Fibroblast of the aortic adventitia (primary cell): ENCODE data around the gene GLIPR1. TPM values are rescaled to one million over a fixed set of nuclear protein-coding genes. Genes with fewer than 3 reads are reported as not detected.

ENCODE experiments used
- DNase-seq: peaks from one replicate; pipeline ENCODE4 v3.0.0-alpha.2; 2010; ENCODE audit warnings: low read depth
- H3K4me3 ChIP-seq: 2 replicates; pipeline ENCODE4 v1.5.1; 2011; ENCODE audit warnings: low read depth, mild to moderate bottlenecking, control low read depth, low read length, moderate library complexity
- total RNA-seq: library from RNA; depleted of rRNA; stranded (reverse); fragments of >200 nt; gene quantifications from 2 replicates; pipeline ENCODE4 v1.2.3, GENCODE V29; 2012; ENCODE audit warnings: low replicate concordance
- TF ChIP-seq, protein P1 (sequence below): IDR thresholded peaks from 2 replicates; pipeline ENCODE4 v1.5.1; 2011; ENCODE audit warnings: mild to moderate bottlenecking, low read length, control low read depth, inconsistent platforms; ENCODE audit not compliant: insufficient read depth

GLIPR1 gene
- total RNA-seq, 1 donor = 167 TPM

DNA sequence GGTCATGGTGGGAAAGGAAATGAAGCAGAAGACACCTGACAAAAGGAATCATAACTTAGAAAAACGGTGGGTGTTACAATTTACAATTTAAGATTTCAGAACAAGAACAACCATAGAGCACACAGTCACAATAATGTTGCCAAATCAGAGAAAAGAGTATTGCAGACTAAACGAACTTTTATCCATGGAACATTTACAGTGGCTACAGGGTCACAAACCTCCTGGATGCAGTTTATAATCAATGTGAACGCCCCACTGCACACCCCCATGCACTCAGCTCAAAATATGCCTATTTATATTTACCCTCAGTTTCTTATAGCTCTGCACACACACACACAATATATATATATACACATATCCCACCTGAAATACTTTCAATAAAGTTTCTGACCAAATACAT is 22.9 kb downstream of the GLIPR1 start:
- no peak for DNase-seq
- TF ChIP-seq, protein P1, sequence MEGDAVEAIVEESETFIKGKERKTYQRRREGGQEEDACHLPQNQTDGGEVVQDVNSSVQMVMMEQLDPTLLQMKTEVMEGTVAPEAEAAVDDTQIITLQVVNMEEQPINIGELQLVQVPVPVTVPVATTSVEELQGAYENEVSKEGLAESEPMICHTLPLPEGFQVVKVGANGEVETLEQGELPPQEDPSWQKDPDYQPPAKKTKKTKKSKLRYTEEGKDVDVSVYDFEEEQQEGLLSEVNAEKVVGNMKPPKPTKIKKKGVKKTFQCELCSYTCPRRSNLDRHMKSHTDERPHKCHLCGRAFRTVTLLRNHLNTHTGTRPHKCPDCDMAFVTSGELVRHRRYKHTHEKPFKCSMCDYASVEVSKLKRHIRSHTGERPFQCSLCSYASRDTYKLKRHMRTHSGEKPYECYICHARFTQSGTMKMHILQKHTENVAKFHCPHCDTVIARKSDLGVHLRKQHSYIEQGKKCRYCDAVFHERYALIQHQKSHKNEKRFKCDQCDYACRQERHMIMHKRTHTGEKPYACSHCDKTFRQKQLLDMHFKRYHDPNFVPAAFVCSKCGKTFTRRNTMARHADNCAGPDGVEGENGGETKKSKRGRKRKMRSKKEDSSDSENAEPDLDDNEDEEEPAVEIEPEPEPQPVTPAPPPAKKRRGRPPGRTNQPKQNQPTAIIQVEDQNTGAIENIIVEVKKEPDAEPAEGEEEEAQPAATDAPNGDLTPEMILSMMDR = no peak
- no peak overlapping the region for H3K4me3 ChIP-seq

DNA sequence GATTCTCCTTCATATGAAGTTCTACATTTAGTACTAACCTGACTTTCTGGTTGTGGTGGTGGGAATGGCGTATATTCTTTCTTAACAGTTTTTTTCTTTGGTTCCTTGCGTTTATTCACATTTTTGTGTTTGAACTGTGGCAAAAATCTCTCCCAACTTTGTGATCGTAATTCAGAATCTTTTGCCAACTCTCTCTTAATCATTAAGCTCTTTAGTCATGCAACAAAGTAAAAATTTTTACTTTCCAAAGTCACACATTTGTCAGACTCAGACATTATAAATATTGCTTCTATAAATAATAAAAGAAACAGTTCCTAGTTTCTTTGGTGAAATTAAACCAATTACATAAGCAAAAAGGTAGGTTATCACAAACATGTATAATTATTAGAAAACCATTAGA is 23.3 kb downstream of the GLIPR1 start:
- no peak for DNase-seq
- no peak overlapping the region for H3K4me3 ChIP-seq
- TF ChIP-seq, protein P1 = no peak

DNA sequence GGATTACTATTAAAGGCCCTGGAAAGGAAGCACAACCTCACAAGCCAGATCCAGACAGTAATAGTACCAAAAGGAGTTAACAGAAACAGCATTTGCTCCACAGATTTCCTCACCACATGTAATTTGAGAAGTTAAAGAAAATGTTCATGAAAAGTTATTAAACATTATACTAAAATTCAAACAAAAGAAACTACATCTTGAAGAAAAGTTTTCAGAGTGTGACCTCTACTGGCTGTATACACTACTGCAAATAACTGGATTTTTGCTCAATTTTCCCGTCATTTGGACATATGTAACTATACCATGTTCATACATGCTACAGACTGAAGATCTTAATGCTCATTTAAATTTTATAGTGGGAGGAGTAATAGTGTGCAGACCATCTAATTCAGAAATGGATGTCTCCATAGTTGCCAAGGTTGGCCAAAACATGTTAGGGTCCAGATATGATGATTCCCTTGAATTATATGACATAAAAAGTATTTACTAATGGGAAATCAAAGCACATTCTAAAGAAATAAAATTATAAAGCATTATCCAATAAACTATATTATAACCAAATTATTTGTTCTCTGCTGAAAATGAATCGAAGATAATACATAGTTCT is 25.3 kb downstream of the GLIPR1 start:
- DNase-seq = peak; percentile 74
- H3K4me3 ChIP-seq = no peak overlapping the region
- TF ChIP-seq, protein P1 = peak; percentile 71

DNA sequence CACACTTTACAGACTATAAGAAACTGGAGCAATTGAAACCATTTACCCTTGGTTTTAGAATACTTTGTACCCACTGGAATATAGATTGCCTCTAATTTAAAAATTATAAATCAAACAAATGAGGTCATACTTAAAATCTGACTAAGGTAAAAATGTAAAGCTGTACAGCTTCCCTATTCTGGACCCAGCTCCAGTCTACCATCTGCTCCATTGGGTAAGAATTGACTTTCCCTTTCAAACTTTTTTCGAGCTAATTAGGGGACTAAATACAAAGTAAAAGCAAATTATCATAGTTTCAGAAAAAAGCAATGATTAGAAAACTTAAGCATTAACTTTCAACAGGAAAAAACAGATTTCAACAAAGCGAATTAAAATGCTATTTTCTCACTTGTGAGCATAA is 26.5 kb downstream of the GLIPR1 start:
- TF ChIP-seq, protein P1 = no peak
- no peak for DNase-seq
- H3K4me3 ChIP-seq = no peak overlapping the region

DNA sequence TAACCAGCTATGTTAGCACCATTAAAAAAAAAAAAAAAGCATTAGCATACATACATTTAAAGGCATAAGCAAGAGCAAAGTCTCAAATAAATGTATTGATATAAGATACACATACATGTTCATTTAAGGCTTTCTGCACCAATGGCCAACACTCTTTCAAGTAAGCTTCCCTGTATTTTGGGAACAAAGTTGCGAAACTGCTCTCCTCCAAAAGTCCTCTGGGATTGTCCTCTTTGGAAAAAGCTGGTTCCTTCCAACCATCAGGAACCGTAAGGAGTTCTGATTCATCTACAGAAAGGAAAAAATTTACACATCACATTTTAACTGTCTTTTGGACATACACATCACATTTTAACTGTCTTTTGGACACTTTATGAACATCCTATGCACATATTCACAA is 27.6 kb downstream of the GLIPR1 start:
- H3K4me3 ChIP-seq = no peak overlapping the region
- DNase-seq = peak; percentile 47
- TF ChIP-seq, protein P1 = no peak

DNA sequence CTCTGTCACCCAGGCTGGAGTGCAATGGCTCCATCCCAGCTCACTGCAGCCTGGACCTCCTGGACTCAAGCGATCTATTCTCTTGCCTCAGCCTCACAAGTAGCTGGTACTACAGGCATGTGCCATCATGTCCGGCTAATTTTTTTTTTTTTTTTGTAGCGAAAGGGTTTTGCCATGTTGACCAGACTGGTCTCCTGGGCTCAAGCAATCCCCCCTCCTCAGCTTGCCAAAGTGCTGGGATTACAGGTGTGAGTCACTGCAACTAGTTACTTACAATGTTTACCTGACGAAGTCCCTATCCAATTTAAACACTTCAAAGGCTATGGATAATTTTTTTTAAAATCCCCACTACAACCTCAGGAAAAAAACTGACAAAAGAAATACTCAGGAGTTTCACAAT is 29.1 kb downstream of the GLIPR1 start:
- no peak overlapping the region for H3K4me3 ChIP-seq
- DNase-seq = no peak
- TF ChIP-seq, protein P1 = no peak
